DMS79 treated with DMSO at 0.1 percent for 48 hours (cell line): ENCODE measurements around the gene SPC24.
"Not testable (repeated sequence)": the region's sequence is repeated elsewhere in the genome, so short reads cannot be mapped to it uniquely, and the experiment has no call there.

Experiments used
- DNase-seq: peaks from one replicate; lab custom pipeline; 2025; lab: John Stamatoyannopoulos, UW

The SPC24 gene

GRCh38 chr19:11164879-11165406 lies 9.4 kb upstream of the SPC24 start:
- DNase-seq = no peak

GRCh38 chr19:11164296-11164695 lies 8.7 kb upstream of the SPC24 start:
- no peak for DNase-seq

GRCh38 chr19:11160440-11160768 lies 4.8 kb upstream of the SPC24 start:
- DNase-seq = not testable (repeated sequence)

GRCh38 chr19:11159598-11160439 lies 4.2 kb upstream of the SPC24 start:
- no peak for DNase-seq

GRCh38 chr19:11154683-11155047 lies 917 bp downstream of the SPC24 start:
- no peak for DNase-seq

- no peak for DNase-seq
Measured at GRCh38 chr19:11152318-11153062, 3.1 kb downstream of the SPC24 start.

GRCh38 chr19:11151181-11151580 lies 4.4 kb downstream of the SPC24 start:
- DNase-seq = no peak

GRCh38 chr19:11148001-11148400 lies 7.6 kb downstream of the SPC24 start:
- DNase-seq = no peak

- DNase-seq = no peak
Measured at GRCh38 chr19:11145536-11145924, 10.1 kb downstream of the SPC24 start.

- peak; percentile 54 for DNase-seq
Measured at GRCh38 chr19:11142528-11143171, 12.9 kb downstream of the SPC24 start.

GRCh38 chr19:11141937-11142527 lies 13.6 kb downstream of the SPC24 start:
- DNase-seq = no peak

- no peak for DNase-seq
Measured at GRCh38 chr19:11140896-11141295, 14.7 kb downstream of the SPC24 start.

- DNase-seq = not testable (repeated sequence)
Measured at GRCh38 chr19:11140023-11140538, 15.5 kb downstream of the SPC24 start.

- DNase-seq = peak; percentile 14
Measured at GRCh38 chr19:11138601-11139300, 16.8 kb downstream of the SPC24 start.

- peak; percentile 88 for DNase-seq
Measured at GRCh38 chr19:11137542-11138384, 17.8 kb downstream of the SPC24 start.

- no peak for DNase-seq
Measured at GRCh38 chr19:11136400-11137101, 19.0 kb downstream of the SPC24 start.

- DNase-seq = no peak
Measured at GRCh38 chr19:11131471-11131870, 24.1 kb downstream of the SPC24 start.

- DNase-seq = no peak
Measured at GRCh38 chr19:11130824-11131455, 24.6 kb downstream of the SPC24 start.

GRCh38 chr19:11127905-11128304 lies 27.7 kb downstream of the SPC24 start:
- no peak for DNase-seq
